GM18907 (cell line): ENCODE results near the gene OR2T29.
"Not testable (repeated sequence)": the region's sequence is repeated elsewhere in the genome, so short reads cannot be mapped to it uniquely, and the experiment has no call there.

Source experiments
- ATAC-seq: cut with Tn5 transposase; IDR thresholded peaks from one replicate; pipeline ENCODE4 v1.9.1; 2021; ENCODE audit warnings: mild to moderate bottlenecking, moderate library complexity; ENCODE audit not compliant: unreplicated experiment

Gene OR2T29

GRCh38 chr1:248562672-248563071 lies at the start of gene OR2T29:
Gene OR2T29, minus strand, starts transcription at chr1:248562772. Its CDS starts 3,281 bp downstream, at chr1:248559491.
- not testable (repeated sequence) for ATAC-seq

GRCh38 chr1:248611883-248612414 lies 49.4 kb upstream of the OR2T29 start:
- no peak for ATAC-seq

GRCh38 chr1:248610301-248610700 lies 47.7 kb upstream of the OR2T29 start:
- ATAC-seq: no peak

GRCh38 chr1:248599396-248599795 lies 36.8 kb upstream of the OR2T29 start:
- no peak for ATAC-seq

- ATAC-seq: no peak
Measured at GRCh38 chr1:248597589-248597988, 35.0 kb upstream of the OR2T29 start, which contains the start of gene OR2T10. Gene OR2T10, minus strand, starts transcription at chr1:248597700. Its CDS starts 3,932 bp downstream, at chr1:248593768.

GRCh38 chr1:248596615-248597014 lies 34.0 kb upstream of the OR2T29 start:
- peak; percentile 56 for ATAC-seq

GRCh38 chr1:248593226-248593625 lies 30.7 kb upstream of the OR2T29 start:
- ATAC-seq: no peak

- ATAC-seq: no peak
Measured at GRCh38 chr1:248592655-248593054, 30.1 kb upstream of the OR2T29 start.

- ATAC-seq: no peak
Measured at GRCh38 chr1:248590055-248590454, 27.5 kb upstream of the OR2T29 start.

- no peak for ATAC-seq
Measured at GRCh38 chr1:248589334-248589733, 26.8 kb upstream of the OR2T29 start.

- no peak for ATAC-seq
Measured at GRCh38 chr1:248585266-248585665, 22.7 kb upstream of the OR2T29 start.

GRCh38 chr1:248576260-248576980 lies 13.8 kb upstream of the OR2T29 start:
- ATAC-seq: no peak

GRCh38 chr1:248574657-248575056 lies 12.1 kb upstream of the OR2T29 start, which contains the start of gene OR2T34:
Gene OR2T34, minus strand, starts transcription at chr1:248574757. Its CDS starts 0 bp downstream, at chr1:248574757.
- not testable (repeated sequence) for ATAC-seq

- ATAC-seq: not testable (repeated sequence)
Measured at GRCh38 chr1:248573856-248574255, 11.3 kb upstream of the OR2T29 start.

- ATAC-seq: not testable (repeated sequence)
Measured at GRCh38 chr1:248572049-248572448, 9.5 kb upstream of the OR2T29 start.

- ATAC-seq: not testable (repeated sequence)
Measured at GRCh38 chr1:248570811-248571210, 8.2 kb upstream of the OR2T29 start.

GRCh38 chr1:248569049-248569448 lies 6.5 kb upstream of the OR2T29 start:
- not testable (repeated sequence) for ATAC-seq

- ATAC-seq: peak; percentile 78
Measured at GRCh38 chr1:248565530-248566373, 3.2 kb upstream of the OR2T29 start.

GRCh38 chr1:248551027-248551426 lies 11.5 kb downstream of the OR2T29 start:
- ATAC-seq: not testable (repeated sequence)

GRCh38 chr1:248547383-248547782 lies 15.2 kb downstream of the OR2T29 start:
- ATAC-seq: not testable (repeated sequence)

GRCh38 chr1:248537449-248537848 lies 25.1 kb downstream of the OR2T29 start:
- ATAC-seq: peak; percentile 72
